ENCODE measurements around the gene TRAPPC10.

Gene TRAPPC10

GRCh38 chr21:44070391-44070790 lies 58.3 kb downstream of the TRAPPC10 start:
- Histone ChIP-seq H3K9ac (ENCODE audit: low read length) (no peak overlapping the region), H3K27ac (ENCODE audit: low read depth, low read length) (no peak overlapping the region), H3K4me1 (ENCODE audit: control insufficient read depth, insufficient read depth, low read length) (peaks cover 8% of the 10 kb centered on the region), H3K4me3 (ENCODE audit: low read length) (no peak overlapping the region), H3K27me3 (ENCODE audit: control insufficient read depth, insufficient read depth, low read length) (no peaks in the 10 kb centered on the region), H3K36me3 (ENCODE audit: control insufficient read depth, insufficient read depth, low read length) (peaks cover 16% of the 10 kb centered on the region)

- H3K9ac ChIP-seq (ENCODE audit: low read length) = no peak overlapping the region
- H3K36me3 ChIP-seq (ENCODE audit: control insufficient read depth, insufficient read depth, low read length) = peaks cover 16% of the 10 kb centered on the region
Measured at GRCh38 chr21:44071359-44072104, 59.4 kb downstream of the TRAPPC10 start.

GRCh38 chr21:44072111-44072510 lies 60.0 kb downstream of the TRAPPC10 start:
- H3K4me1 ChIP-seq (ENCODE audit: control insufficient read depth, insufficient read depth, low read length) = peaks cover 8% of the 10 kb centered on the region
- H3K36me3 ChIP-seq (ENCODE audit: control insufficient read depth, insufficient read depth, low read length) = peaks cover 16% of the 10 kb centered on the region
- no peak overlapping the region for H3K4me3 ChIP-seq (ENCODE audit: low read length)
- no peaks in the 10 kb centered on the region for H3K27me3 ChIP-seq (ENCODE audit: control insufficient read depth, insufficient read depth, low read length)
- no peak overlapping the region for H3K27ac ChIP-seq (ENCODE audit: low read depth, low read length)
- no peak overlapping the region for H3K9ac ChIP-seq (ENCODE audit: low read length)

More at GRCh38 chr21:44071359-44072104, 59.4 kb downstream of the TRAPPC10 start:
- Histone ChIP-seq H3K4me3 (ENCODE audit: low read length) (no peak overlapping the region), H3K4me1 (ENCODE audit: control insufficient read depth, insufficient read depth, low read length) (peaks cover 8% of the 10 kb centered on the region), H3K27me3 (ENCODE audit: control insufficient read depth, insufficient read depth, low read length) (no peaks in the 10 kb centered on the region), H3K27ac (ENCODE audit: low read depth, low read length) (peak overlapping the region; percentile 25)

GRCh38 chr21:44074315-44074958 lies 62.3 kb downstream of the TRAPPC10 start:
- no peak overlapping the region for H3K27ac ChIP-seq (ENCODE audit: low read depth, low read length)
- no peaks in the 10 kb centered on the region for H3K27me3 ChIP-seq (ENCODE audit: control insufficient read depth, insufficient read depth, low read length)
- H3K4me3 ChIP-seq (ENCODE audit: low read length) = no peak overlapping the region
- H3K36me3 ChIP-seq (ENCODE audit: control insufficient read depth, insufficient read depth, low read length) = peaks cover 17% of the 10 kb centered on the region
- no peak overlapping the region for H3K9ac ChIP-seq (ENCODE audit: low read length)
- peaks cover 8% of the 10 kb centered on the region for H3K4me1 ChIP-seq (ENCODE audit: control insufficient read depth, insufficient read depth, low read length)

- H3K4me1 ChIP-seq (ENCODE audit: control insufficient read depth, insufficient read depth, low read length) = peaks cover 4% of the 10 kb centered on the region
- H3K27ac ChIP-seq (ENCODE audit: low read depth, low read length) = no peak overlapping the region
- no peak overlapping the region for H3K9ac ChIP-seq (ENCODE audit: low read length)
- no peak overlapping the region for H3K4me3 ChIP-seq (ENCODE audit: low read length)
- peaks cover 14% of the 10 kb centered on the region for H3K36me3 ChIP-seq (ENCODE audit: control insufficient read depth, insufficient read depth, low read length)
- H3K27me3 ChIP-seq (ENCODE audit: control insufficient read depth, insufficient read depth, low read length) = no peaks in the 10 kb centered on the region
Measured at GRCh38 chr21:44076316-44076715, 64.2 kb downstream of the TRAPPC10 start.

GRCh38 chr21:44078411-44078981 lies 66.4 kb downstream of the TRAPPC10 start:
- Histone ChIP-seq H3K9ac (ENCODE audit: low read length) (no peak overlapping the region), H3K27ac (ENCODE audit: low read depth, low read length) (no peak overlapping the region), H3K27me3 (ENCODE audit: control insufficient read depth, insufficient read depth, low read length) (no peaks in the 10 kb centered on the region), H3K4me1 (ENCODE audit: control insufficient read depth, insufficient read depth, low read length) (peaks cover 2% of the 10 kb centered on the region), H3K4me3 (ENCODE audit: low read length) (no peak overlapping the region), H3K36me3 (ENCODE audit: control insufficient read depth, insufficient read depth, low read length) (peaks cover 22% of the 10 kb centered on the region)

GRCh38 chr21:44079446-44079845 lies 67.3 kb downstream of the TRAPPC10 start:
- Histone ChIP-seq H3K4me1 (ENCODE audit: control insufficient read depth, insufficient read depth, low read length) (peaks cover 2% of the 10 kb centered on the region), H3K36me3 (ENCODE audit: control insufficient read depth, insufficient read depth, low read length) (peaks cover 20% of the 10 kb centered on the region), H3K27ac (ENCODE audit: low read depth, low read length) (no peak overlapping the region), H3K27me3 (ENCODE audit: control insufficient read depth, insufficient read depth, low read length) (no peaks in the 10 kb centered on the region), H3K4me3 (ENCODE audit: low read length) (no peak overlapping the region), H3K9ac (ENCODE audit: low read length) (no peak overlapping the region)

GRCh38 chr21:44079846-44080245 lies 67.7 kb downstream of the TRAPPC10 start:
- Histone ChIP-seq H3K36me3 (ENCODE audit: control insufficient read depth, insufficient read depth, low read length) (peaks cover 17% of the 10 kb centered on the region), H3K27ac (ENCODE audit: low read depth, low read length) (no peak overlapping the region), H3K4me1 (ENCODE audit: control insufficient read depth, insufficient read depth, low read length) (peaks cover 2% of the 10 kb centered on the region), H3K9ac (ENCODE audit: low read length) (no peak overlapping the region), H3K27me3 (ENCODE audit: control insufficient read depth, insufficient read depth, low read length) (no peaks in the 10 kb centered on the region), H3K4me3 (ENCODE audit: low read length) (no peak overlapping the region)

- H3K4me1 ChIP-seq (ENCODE audit: control insufficient read depth, insufficient read depth, low read length) = peaks cover 2% of the 10 kb centered on the region
- H3K27ac ChIP-seq (ENCODE audit: low read depth, low read length) = no peak overlapping the region
- H3K9ac ChIP-seq (ENCODE audit: low read length) = no peak overlapping the region
- peaks cover 23% of the 10 kb centered on the region for H3K36me3 ChIP-seq (ENCODE audit: control insufficient read depth, insufficient read depth, low read length)
- no peaks in the 10 kb centered on the region for H3K27me3 ChIP-seq (ENCODE audit: control insufficient read depth, insufficient read depth, low read length)
- H3K4me3 ChIP-seq (ENCODE audit: low read length) = no peak overlapping the region
Measured at GRCh38 chr21:44082648-44083440, 70.7 kb downstream of the TRAPPC10 start.

- H3K9ac ChIP-seq (ENCODE audit: low read length) = no peak overlapping the region
- H3K36me3 ChIP-seq (ENCODE audit: control insufficient read depth, insufficient read depth, low read length) = peaks cover 21% of the 10 kb centered on the region
- H3K27me3 ChIP-seq (ENCODE audit: control insufficient read depth, insufficient read depth, low read length) = no peaks in the 10 kb centered on the region
- H3K4me1 ChIP-seq (ENCODE audit: control insufficient read depth, insufficient read depth, low read length) = peaks cover 2% of the 10 kb centered on the region
- no peak overlapping the region for H3K27ac ChIP-seq (ENCODE audit: low read depth, low read length)
- H3K4me3 ChIP-seq (ENCODE audit: low read length) = no peak overlapping the region
Measured at GRCh38 chr21:44083631-44084291, 71.7 kb downstream of the TRAPPC10 start.

GRCh38 chr21:44084496-44085241 lies 72.6 kb downstream of the TRAPPC10 start:
- Histone ChIP-seq H3K36me3 (ENCODE audit: control insufficient read depth, insufficient read depth, low read length) (peaks cover 20% of the 10 kb centered on the region), H3K27ac (ENCODE audit: low read depth, low read length) (no peak overlapping the region), H3K4me3 (ENCODE audit: low read length) (no peak overlapping the region), H3K27me3 (ENCODE audit: control insufficient read depth, insufficient read depth, low read length) (no peaks in the 10 kb centered on the region), H3K4me1 (ENCODE audit: control insufficient read depth, insufficient read depth, low read length) (peaks cover 2% of the 10 kb centered on the region), H3K9ac (ENCODE audit: low read length) (no peak overlapping the region)
